GM23338 (cell line): ENCODE results near the gene NBAS. TPM values are rescaled to one million over a fixed set of nuclear protein-coding genes. Genes with fewer than 3 reads are reported as not detected.

Experiments used
- ATAC-seq: fragments of 200-7000 bp; cut with Tn5 transposase; 3 replicates; pipeline ENCODE4 v1.9.1; 2020
- DNase-seq: peaks from one replicate; pipeline ENCODE4 v3.0.0-alpha.2; 2015; ENCODE audit warnings: low spot score
- H2AFZ ChIP-seq: fragments of 200-600 bp; sonication (generic); 2 replicates; pipeline ENCODE4 v1.8.0; 2016; ENCODE audit warnings: antibody characterized with exemption, mild to moderate bottlenecking, moderate library complexity
- H3F3A ChIP-seq: fragments of 200-600 bp; sonication (generic); replicated peaks from 2 replicates; pipeline ENCODE4 v1.8.0; 2017; ENCODE audit warnings: antibody characterized with exemption, mixed run types, low read depth
- H3K27ac ChIP-seq: fragments of 200-600 bp; sonication (generic); 2 replicates; pipeline ENCODE4 v1.6.1; 2016; ENCODE audit warnings: low read depth
- H3K27me3 ChIP-seq: fragments of 200-600 bp; sonication (generic); 2 replicates; pipeline ENCODE4 v1.8.0; 2016; ENCODE audit warnings: mild to moderate bottlenecking, mixed run types, moderate library complexity; ENCODE audit not compliant: insufficient read depth
- H3K36me3 ChIP-seq: fragments of 200-600 bp; sonication (generic); 2 replicates; pipeline ENCODE4 v1.8.0; 2016; ENCODE audit warnings: mild to moderate bottlenecking; ENCODE audit not compliant: insufficient read depth
- H3K4me1 ChIP-seq: fragments of 200-600 bp; sonication (generic); 2 replicates; pipeline ENCODE4 v1.8.0; 2016; ENCODE audit warnings: mild to moderate bottlenecking, moderate library complexity; ENCODE audit not compliant: insufficient read depth
- H3K4me2 ChIP-seq: fragments of 200-600 bp; sonication (generic); 2 replicates; pipeline ENCODE4 v1.7.1; 2017; ENCODE audit warnings: mixed run types
- H3K4me3 ChIP-seq: fragments of 200-600 bp; sonication (generic); 2 replicates; pipeline ENCODE4 v1.6.1; 2016; ENCODE audit warnings: mixed run types
- H3K79me2 ChIP-seq: fragments of 200-600 bp; sonication (generic); replicated peaks from 2 replicates; pipeline ENCODE4 v1.8.0; 2017; ENCODE audit warnings: mild to moderate bottlenecking; ENCODE audit not compliant: insufficient read depth
- H3K9me2 ChIP-seq: fragments of 200-600 bp; sonication (generic); 2 replicates; pipeline ENCODE4 v1.8.0; 2017; ENCODE audit not compliant: insufficient read depth
- H4K20me1 ChIP-seq: fragments of 200-600 bp; sonication (generic); replicated peaks from 2 replicates; pipeline ENCODE4 v1.8.0; 2017; ENCODE audit warnings: mild to moderate bottlenecking; ENCODE audit not compliant: insufficient read depth
- H3K27ac Mint-ChIP-seq: 2 replicates; pipeline ENCODE4 v1.8.0; 2020; ENCODE audit warnings: inconsistent platforms, mild to moderate bottlenecking, moderate library complexity, mixed read lengths
- H3K27me3 Mint-ChIP-seq: 3 replicates; pipeline ENCODE4 v1.8.0; 2022; ENCODE audit warnings: low read depth, mild to moderate bottlenecking, moderate library complexity, mixed read lengths, inconsistent platforms; ENCODE audit not compliant: insufficient read depth, poor library complexity
- H3K36me3 Mint-ChIP-seq: 3 replicates; pipeline ENCODE4 v1.8.0; 2021; ENCODE audit warnings: low read depth, mild to moderate bottlenecking, inconsistent platforms, moderate library complexity, mixed read lengths
- H3K4me1 Mint-ChIP-seq: 3 replicates; pipeline ENCODE4 v1.8.0; 2020; ENCODE audit warnings: mild to moderate bottlenecking, inconsistent platforms, mixed read lengths
- H3K4me3 Mint-ChIP-seq: 3 replicates; pipeline ENCODE4 v1.8.0; 2021; ENCODE audit warnings: moderate library complexity, mild to moderate bottlenecking, inconsistent platforms, mixed read lengths
- H3K9me3 Mint-ChIP-seq: 3 replicates; pipeline ENCODE4 v1.8.0; 2020; ENCODE audit warnings: moderate library complexity, mild to moderate bottlenecking, inconsistent platforms, mixed read lengths
- ETS1 ChIP-seq: IDR thresholded peaks from 2 replicates; pipeline ENCODE4 v1.6.1; 2016; ENCODE audit warnings: antibody characterized with exemption
- EZH2 ChIP-seq: fragments of 200-600 bp; sonication (generic); IDR thresholded peaks from one replicate; pipeline ENCODE4 v1.8.0; 2017; ENCODE audit warnings: antibody characterized with exemption, mild to moderate bottlenecking, low read depth; ENCODE audit not compliant: unreplicated experiment
- EZH2phosphoT487 ChIP-seq: fragments of 200-600 bp; sonication (generic); IDR thresholded peaks from one replicate; pipeline ENCODE4 v1.8.1; 2018; ENCODE audit warnings: antibody characterized with exemption; ENCODE audit not compliant: unreplicated experiment
- JUNB ChIP-seq: IDR thresholded peaks from one replicate; pipeline ENCODE4 v1.6.1; 2016; ENCODE audit warnings: antibody characterized with exemption; ENCODE audit not compliant: unreplicated experiment
- NANOG ChIP-seq: IDR thresholded peaks from 2 replicates; pipeline ENCODE4 v1.6.1; 2016; ENCODE audit warnings: antibody characterized with exemption, borderline replicate concordance
- POLR2AphosphoS5 ChIP-seq: IDR thresholded peaks from 2 replicates; pipeline ENCODE4 v1.6.1; 2016; ENCODE audit warnings: antibody characterized with exemption, low read depth
- REST ChIP-seq: IDR thresholded peaks from one replicate; pipeline ENCODE4 v1.6.1; 2018; ENCODE audit warnings: antibody characterized with exemption; ENCODE audit not compliant: unreplicated experiment
- STAT1 ChIP-seq: IDR thresholded peaks from one replicate; pipeline ENCODE4 v1.6.1; 2016; ENCODE audit warnings: antibody characterized with exemption; ENCODE audit not compliant: unreplicated experiment
- ZNF114 ChIP-seq: fragments of 250-450 bp; sonication (Bioruptor Pico); IDR thresholded peaks from 2 replicates; pipeline ENCODE4 v1.5.0; 2020; ENCODE audit warnings: mild to moderate bottlenecking, moderate library complexity
- ZNF331 ChIP-seq: fragments of 250-450 bp; sonication (Bioruptor Pico); IDR thresholded peaks from 2 replicates; pipeline ENCODE4 v1.5.0; 2020; ENCODE audit warnings: low read depth, mild to moderate bottlenecking, moderate library complexity
- polyA plus RNA-seq: library from polyadenylated mRNA; unstranded; fragments of >200 nt; fragmentation: Nextera tagmentation; extraction: Ambion mirVana; gene quantifications from 2 replicates; pipeline ENCODE4 v1.2.1, GENCODE V29; 2016
- total RNA-seq: library from RNA; depleted of rRNA; stranded (reverse); fragments of >200 nt; shearing (Covaris generic); gene quantifications from 2 replicates; pipeline ENCODE4 v1.2.3, GENCODE V29; 2014
- TF ChIP-seq, protein P1 (sequence below): fragments of 250-450 bp; sonication (Bioruptor Pico); IDR thresholded peaks from 2 replicates; pipeline ENCODE4 v1.5.0; 2020; ENCODE audit warnings: mild to moderate bottlenecking, moderate library complexity

NBAS gene
- total and polyA plus RNA-seq, 2 experiments from 2014 or later = 24.8 to 38.9 TPM

GRCh38 chr2:15610430-15610952 is 49.4 kb upstream of the NBAS start:
- ATAC-seq = no peak
- no peak for TF ChIP-seq ETS1
- no peak for TF ChIP-seq JUNB
- no peak for TF ChIP-seq EZH2phosphoT487
- TF ChIP-seq, protein P1, sequence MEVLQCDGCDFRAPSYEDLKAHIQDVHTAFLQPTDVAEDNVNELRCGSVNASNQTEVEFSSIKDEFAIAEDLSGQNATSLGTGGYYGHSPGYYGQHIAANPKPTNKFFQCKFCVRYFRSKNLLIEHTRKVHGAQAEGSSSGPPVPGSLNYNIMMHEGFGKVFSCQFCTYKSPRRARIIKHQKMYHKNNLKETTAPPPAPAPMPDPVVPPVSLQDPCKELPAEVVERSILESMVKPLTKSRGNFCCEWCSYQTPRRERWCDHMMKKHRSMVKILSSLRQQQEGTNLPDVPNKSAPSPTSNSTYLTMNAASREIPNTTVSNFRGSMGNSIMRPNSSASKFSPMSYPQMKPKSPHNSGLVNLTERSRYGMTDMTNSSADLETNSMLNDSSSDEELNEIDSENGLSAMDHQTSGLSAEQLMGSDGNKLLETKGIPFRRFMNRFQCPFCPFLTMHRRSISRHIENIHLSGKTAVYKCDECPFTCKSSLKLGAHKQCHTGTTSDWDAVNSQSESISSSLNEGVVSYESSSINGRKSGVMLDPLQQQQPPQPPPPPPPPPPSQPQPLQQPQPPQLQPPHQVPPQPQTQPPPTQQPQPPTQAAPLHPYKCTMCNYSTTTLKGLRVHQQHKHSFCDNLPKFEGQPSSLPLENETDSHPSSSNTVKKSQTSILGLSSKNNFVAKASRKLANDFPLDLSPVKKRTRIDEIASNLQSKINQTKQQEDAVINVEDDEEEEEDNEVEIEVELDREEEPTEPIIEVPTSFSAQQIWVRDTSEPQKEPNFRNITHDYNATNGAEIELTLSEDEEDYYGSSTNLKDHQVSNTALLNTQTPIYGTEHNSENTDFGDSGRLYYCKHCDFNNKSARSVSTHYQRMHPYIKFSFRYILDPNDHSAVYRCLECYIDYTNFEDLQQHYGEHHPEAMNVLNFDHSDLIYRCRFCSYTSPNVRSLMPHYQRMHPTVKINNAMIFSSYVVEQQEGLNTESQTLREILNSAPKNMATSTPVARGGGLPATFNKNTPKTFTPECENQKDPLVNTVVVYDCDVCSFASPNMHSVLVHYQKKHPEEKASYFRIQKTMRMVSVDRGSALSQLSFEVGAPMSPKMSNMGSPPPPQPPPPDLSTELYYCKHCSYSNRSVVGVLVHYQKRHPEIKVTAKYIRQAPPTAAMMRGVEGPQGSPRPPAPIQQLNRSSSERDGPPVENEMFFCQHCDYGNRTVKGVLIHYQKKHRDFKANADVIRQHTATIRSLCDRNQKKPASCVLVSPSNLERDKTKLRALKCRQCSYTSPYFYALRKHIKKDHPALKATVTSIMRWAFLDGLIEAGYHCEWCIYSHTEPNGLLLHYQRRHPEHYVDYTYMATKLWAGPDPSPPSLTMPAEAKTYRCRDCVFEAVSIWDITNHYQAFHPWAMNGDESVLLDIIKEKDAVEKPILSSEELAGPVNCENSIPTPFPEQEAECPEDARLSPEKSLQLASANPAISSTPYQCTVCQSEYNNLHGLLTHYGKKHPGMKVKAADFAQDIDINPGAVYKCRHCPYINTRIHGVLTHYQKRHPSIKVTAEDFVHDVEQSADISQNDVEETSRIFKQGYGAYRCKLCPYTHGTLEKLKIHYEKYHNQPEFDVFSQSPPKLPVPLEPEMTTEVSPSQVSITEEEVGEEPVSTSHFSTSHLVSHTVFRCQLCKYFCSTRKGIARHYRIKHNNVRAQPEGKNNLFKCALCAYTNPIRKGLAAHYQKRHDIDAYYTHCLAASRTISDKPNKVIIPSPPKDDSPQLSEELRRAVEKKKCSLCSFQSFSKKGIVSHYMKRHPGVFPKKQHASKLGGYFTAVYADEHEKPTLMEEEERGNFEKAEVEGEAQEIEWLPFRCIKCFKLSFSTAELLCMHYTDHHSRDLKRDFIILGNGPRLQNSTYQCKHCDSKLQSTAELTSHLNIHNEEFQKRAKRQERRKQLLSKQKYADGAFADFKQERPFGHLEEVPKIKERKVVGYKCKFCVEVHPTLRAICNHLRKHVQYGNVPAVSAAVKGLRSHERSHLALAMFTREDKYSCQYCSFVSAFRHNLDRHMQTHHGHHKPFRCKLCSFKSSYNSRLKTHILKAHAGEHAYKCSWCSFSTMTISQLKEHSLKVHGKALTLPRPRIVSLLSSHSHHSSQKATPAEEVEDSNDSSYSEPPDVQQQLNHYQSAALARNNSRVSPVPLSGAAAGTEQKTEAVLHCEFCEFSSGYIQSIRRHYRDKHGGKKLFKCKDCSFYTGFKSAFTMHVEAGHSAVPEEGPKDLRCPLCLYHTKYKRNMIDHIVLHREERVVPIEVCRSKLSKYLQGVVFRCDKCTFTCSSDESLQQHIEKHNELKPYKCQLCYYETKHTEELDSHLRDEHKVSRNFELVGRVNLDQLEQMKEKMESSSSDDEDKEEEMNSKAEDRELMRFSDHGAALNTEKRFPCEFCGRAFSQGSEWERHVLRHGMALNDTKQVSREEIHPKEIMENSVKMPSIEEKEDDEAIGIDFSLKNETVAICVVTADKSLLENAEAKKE (CRISPR knock-in tag) = no peak
- no peak for TF ChIP-seq ZNF331 (CRISPR knock-in tag)
- no peak for TF ChIP-seq NANOG
- no peak for TF ChIP-seq POLR2AphosphoS5
- no peak for TF ChIP-seq ZNF114 (CRISPR knock-in tag)
- TF ChIP-seq REST = no peak
- no peak for TF ChIP-seq STAT1
- no peak for TF ChIP-seq EZH2
- H3K9me2 ChIP-seq = no peaks in the 10 kb centered on the region
- no peak overlapping the region for H2AFZ ChIP-seq
- peaks cover 11% of the 10 kb centered on the region; the same call in 2 of the 3 replicates for H3K9me3 Mint-ChIP-seq
- DNase-seq = no peak
- H3K27me3 Mint-ChIP-seq = no peaks in the 10 kb centered on the region
- no peaks in the 10 kb centered on the region for H3K27me3 ChIP-seq
- no peak overlapping the region for H3K4me2 ChIP-seq
- no peaks in the 10 kb centered on the region; the same call in 1 of the 2 replicates for H3K4me1 ChIP-seq
- no peak overlapping the region for H3K4me3 Mint-ChIP-seq
- peaks cover 44% of the 10 kb centered on the region for H3K36me3 ChIP-seq
- no peak overlapping the region for H3K4me3 ChIP-seq
- no peaks in the 10 kb centered on the region for H3F3A ChIP-seq
- H3K27ac ChIP-seq = no peak overlapping the region
- H3K27ac Mint-ChIP-seq = no peak overlapping the region
- H3K4me1 Mint-ChIP-seq = no peaks in the 10 kb centered on the region
- H3K36me3 Mint-ChIP-seq = peaks cover 81% of the 10 kb centered on the region
- peaks cover 7% of the 10 kb centered on the region; the same call in 1 of the 2 replicates for H4K20me1 ChIP-seq
- H3K79me2 ChIP-seq = 0 out of 2 replicates have a peak, but pooled peaks cover 4% of the 10 kb centered on the region
